Activated CD4-positive, alpha-beta T cell treated with anti-CD3 and anti-CD28 coated beads, Interleukin-2, amount 50 U/mL, for 48 hours (primary cell): ENCODE results near the gene BSPH1.
A peak's percentile ranks its signal among the peaks of the same experiment; 100 is the strongest.
"Not testable (repeated sequence)": the region's sequence is repeated elsewhere in the genome, so short reads cannot be mapped to it uniquely, and the experiment has no call there.

Source experiments
- DNase-seq, 2 experiments: peaks; one replicate each; pipeline ENCODE4 v3.0.0-alpha.2; 2020

Gene BSPH1

GRCh38 chr19:47992070-47992469, at the start of gene BSPH1:
Gene BSPH1, minus strand, starts transcription at chr19:47992170. Its CDS starts 89 bp downstream, at chr19:47992081.
- DNase-seq, result no peak

DNA sequence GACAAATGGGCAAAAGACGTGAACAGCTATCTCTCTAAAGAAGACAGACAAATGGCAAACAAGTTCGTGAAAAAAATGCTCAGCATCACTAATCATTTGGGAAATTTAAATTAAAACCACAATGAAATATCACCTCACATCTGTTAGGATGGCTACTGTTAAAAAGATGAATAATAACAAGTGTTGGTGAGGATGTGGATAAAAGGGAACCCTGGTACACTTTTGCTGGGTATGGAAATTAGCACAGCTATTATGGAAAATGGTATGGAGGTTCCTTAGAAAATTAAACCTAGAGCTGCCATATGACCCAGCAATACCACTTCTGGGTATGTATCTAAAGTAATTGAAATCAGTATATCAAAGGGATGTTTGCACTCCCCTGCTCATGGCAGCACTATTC, 44.8 kb upstream of the BSPH1 start:
- no peak for DNase-seq

DNA sequence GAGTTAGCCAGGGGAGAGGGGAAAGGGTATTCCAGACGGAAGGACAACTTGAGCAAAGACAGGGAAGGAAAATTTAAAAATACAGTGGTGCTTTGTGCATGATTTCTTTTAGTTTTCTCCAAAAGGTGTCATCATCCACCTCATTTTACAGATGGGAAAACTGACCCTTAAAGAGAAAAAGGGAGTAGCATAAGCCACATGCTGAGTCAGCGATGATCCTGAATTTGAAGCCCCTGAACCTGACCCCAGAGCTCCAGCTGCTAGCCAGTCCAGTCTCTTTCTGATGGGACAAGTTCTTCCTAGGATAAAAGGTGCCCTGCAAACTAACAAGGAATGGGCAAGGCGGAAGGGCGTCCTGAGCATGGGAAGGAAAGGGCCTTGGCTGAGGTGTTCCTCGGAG, 41.6 kb upstream of the BSPH1 start:
- no peak for DNase-seq

- DNase-seq, result no peak
Observed at GRCh38 chr19:48030073-48030472, 38.1 kb upstream of the BSPH1 start.

DNA sequence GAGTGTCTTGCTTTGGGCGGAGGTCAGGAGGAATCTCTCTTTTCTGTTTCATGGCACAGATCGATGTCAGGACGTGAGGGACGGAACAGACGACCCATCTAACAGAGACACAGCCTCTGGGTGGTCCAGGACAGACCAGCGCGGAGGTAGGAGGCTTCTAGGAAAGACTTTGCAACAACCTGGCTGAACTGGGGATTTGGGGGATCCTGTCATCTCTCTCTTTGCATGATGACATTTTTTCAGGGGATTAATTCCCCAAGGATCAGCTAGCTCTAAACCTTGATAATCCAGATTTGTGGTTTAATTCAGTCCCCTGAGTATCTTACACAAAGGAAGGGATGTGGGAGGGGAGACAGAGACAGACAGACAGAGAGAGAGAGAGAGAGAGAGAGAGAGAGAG, 37.5 kb upstream of the BSPH1 start:
- DNase-seq, result no peak

DNA sequence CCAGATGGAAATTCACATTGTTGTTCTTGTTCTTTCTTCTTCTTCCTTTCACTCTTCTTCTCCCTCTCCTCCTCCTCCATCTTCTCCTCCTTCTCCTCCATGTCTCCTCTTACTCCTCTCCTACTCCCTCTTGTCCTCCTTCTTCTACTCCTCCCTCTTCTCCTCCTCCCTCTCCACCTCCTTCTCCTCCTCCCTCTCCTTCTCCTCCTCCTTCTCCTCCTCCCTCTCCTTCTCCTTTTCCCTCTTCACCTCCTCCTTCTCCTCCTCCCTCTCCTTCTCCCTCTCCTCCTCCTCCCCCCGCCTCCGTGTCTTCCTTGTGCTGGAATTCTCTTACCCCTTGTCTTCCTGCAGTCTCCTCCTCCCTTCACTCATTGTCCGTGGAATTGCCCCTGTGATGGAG, 33.5 kb upstream of the BSPH1 start:
- no peak for DNase-seq

DNA sequence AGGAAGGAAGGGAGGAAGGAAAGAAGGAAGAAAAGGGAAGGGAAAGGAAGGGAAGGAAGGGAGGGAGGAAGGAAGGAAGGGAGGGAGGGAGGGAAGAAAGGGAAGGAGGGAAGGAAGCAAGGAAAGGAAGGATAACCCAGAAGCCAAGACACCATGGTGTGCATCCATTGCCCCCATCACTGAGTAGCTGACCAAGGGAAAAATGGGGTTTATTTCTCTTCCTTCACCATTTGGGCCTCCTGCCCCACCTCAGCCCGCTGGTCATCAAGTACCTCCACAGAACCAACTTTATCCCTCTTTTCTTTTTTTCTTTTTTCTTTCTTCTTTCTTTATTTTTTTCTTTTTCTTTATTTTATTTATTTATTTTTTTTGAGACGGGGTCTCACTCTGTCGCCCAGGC, 31.5 kb upstream of the BSPH1 start:
- DNase-seq, result no peak

DNA sequence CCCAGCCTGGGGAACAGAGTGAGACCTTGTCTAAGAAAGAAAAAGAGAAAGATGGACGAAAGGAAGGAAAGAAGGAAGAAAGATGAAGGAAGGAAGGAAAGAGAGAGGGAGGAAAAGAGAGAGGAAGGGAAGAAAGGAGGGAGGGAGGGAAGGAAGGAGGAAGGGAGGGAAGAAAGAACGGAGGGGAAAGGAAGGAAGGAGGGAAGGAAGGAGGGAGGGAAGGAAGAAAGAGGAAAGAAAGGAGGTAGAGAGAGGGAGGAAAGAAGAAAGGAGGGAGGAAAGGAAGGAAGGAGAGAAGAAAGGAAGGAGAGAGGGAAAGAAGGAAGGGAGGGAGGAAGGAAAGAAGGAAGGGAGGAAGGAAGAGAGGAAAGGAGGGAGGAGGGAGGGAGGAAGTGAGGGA, 31.0 kb upstream of the BSPH1 start:
- no peak for DNase-seq

GRCh38 chr19:48020686-48021085, 28.7 kb upstream of the BSPH1 start:
- no peak for DNase-seq

- DNase-seq, result no peak
Observed at GRCh38 chr19:48010932-48011758, 19.2 kb upstream of the BSPH1 start.

DNA sequence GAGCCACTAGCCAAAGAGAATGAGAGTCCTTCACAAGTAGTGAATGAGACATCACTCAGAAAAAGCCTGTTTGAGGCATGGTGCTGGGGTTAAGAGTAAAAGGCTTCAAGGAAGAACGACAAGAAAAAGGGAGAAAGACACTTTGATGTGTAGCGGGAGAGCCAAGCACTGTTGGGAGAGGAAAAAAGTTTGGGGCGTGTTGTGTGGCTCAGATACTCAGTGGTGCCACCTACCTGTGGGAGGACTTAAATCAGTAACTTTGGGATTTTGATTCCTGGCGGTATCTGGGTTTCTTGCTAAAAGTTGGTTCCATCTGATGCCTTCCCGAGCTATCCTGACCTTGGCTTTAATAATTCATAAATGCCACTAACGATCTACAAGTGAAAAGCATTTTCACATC, 14.8 kb upstream of the BSPH1 start:
- peak; percentile 7 to 16 for DNase-seq

DNA sequence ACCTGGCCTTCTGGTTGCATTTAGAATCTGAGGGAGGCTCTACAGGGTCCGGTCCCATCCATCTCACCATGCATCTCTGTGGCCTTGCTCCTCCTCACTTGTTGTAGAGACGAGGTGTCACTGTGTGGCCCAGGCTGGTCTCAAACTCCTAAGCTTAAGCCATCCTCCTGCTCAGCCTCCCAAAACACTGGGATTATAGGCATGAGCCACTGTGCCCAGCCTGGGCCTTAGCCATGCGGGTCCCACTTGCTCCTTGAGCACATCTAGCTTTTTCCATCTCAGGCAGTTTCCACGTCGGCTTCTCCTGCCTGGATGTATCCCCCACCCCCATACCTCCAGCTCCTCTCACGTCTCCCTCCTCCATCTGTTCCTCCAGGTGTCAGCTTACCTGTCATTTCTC, 12.3 kb upstream of the BSPH1 start:
- DNase-seq, result no peak

GRCh38 chr19:48000846-48001245, 8.9 kb upstream of the BSPH1 start:
- DNase-seq, result no peak

GRCh38 chr19:47998800-47999199, 6.8 kb upstream of the BSPH1 start:
- no peak for DNase-seq

DNA sequence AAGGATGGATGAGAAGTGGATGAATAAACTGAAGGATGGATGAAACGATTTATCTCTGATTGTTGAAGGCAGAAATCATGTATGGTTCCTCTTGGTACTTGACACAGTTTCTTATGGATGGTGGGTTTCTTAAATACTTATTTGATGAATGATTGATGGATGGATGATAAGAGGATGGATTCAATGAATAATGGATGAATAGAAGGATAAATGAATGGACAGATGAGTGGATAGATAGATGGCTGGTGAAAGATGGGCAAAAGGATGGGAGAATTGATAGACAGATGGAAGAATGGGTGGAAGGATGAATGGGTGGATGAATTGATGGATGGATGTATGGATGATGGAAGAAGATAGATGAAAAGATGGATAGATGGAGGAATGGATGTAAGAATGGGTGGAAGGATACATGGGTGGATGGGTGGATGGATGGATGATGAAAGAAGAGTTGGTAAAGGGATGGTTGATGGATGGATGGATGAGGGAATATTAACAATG, 4.3 kb upstream of the BSPH1 start:
- DNase-seq, result no peak

DNA sequence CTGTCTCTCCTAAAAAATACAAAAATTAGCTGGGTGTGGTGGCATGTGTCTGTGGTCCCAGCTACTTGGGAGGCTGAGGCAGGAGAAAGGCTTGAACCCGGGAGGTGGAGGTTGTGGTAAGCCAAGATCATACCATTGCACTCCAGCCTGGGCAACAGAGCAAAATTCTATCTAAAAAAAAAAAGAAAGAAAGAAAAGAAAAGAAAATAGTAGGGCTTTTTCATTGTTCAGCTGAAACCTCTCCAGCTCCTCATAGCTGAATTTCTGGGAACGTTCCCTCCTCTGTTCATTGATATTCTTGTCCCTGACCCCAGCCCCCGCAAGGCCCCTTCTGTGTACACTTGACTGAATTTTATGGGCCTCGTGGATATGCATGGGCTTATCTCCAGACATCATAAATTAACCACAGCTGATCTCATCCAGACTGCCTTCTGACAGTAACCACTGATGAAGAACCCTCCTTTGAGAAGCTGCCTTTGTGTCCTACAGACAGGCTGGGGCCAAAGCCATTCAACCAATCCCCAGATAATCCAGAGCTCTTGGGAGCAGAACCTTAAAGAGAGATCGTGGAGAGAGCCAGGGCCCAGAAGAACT, 2.3 kb upstream of the BSPH1 start, which contains the start of gene ELSPBP1:
ELSPBP1 (plus strand) TSS at position 424 of the 594 bp plus-strand sequence. CDS start 14,036 bp downstream, outside the sequence.
- no peak for DNase-seq

GRCh38 chr19:47991191-47991808, 670 bp downstream of the BSPH1 start:
- DNase-seq, result no peak

- no peak for DNase-seq
Observed at GRCh38 chr19:47973529-47973928, 18.4 kb downstream of the BSPH1 start.

- DNase-seq, result not testable (repeated sequence)
Observed at GRCh38 chr19:47955936-47956335, 36.0 kb downstream of the BSPH1 start.

DNA sequence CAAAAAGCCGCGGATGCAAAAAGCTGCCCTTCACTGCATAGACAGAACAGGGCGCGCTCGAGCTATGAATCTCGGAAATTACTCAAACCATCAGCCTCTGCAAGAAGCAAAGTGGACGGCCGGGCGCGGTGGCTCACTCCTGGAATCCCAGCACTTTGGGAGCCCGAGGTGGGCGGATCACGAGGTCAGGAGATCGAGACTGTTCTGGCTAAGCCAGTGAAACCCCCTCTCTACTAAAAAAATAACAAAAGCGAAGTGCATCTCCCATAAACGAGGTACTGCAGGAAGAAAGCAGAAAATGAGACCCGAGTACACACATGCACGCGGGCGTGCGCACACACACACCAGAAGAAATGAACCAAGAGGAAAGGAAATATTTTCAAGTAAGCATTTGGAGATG, 39.8 kb downstream of the BSPH1 start:
- DNase-seq, result not testable (repeated sequence)

GRCh38 chr19:47949852-47950521, 42.0 kb downstream of the BSPH1 start:
- DNase-seq, result not testable (repeated sequence)

GRCh38 chr19:47928581-47928980, 63.4 kb downstream of the BSPH1 start:
- not testable (repeated sequence) for DNase-seq

DNA sequence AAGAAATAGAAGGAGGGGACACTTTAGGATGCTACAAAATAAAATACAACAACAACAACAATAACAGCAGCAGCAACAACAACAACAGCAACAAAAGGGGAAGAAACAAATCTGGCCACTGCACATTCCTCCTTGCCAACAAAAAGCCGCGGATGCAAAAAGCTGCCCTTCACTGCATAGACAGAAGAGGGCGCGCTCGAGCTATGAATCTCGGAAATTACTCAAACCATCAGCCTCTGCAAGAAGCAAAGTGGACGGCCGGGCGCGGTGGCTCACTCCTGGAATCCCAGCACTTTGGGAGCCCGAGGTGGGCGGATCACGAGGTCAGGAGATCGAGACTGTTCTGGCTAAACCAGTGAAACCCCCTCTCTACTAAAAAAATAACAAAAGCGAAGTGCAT, 71.9 kb downstream of the BSPH1 start:
- not testable (repeated sequence) for DNase-seq
